ENCODE data around the gene ELAVL4. TPM values are rescaled to one million over a fixed set of nuclear protein-coding genes. Genes with fewer than 3 reads are reported as not detected.

Gene ELAVL4
- total RNA-seq, 1 donor from 2014 or later, result not detected

GRCh38 chr1:50148142-50148923 lies 39.6 kb downstream of the ELAVL4 start:
- Histone ChIP-seq H3K4me1 (ENCODE audit: insufficient read depth, low read length) (no peaks in the 10 kb centered on the region), H4K20me1 (ENCODE audit: insufficient read depth, low read length) (no peaks in the 10 kb centered on the region), H3K4me3 (ENCODE audit: insufficient read depth, low read depth, low read length) (no peak overlapping the region), H3K4me2 (ENCODE audit: low read length) (no peak overlapping the region), H2AFZ (ENCODE audit: low read depth, low read length) (no peak overlapping the region), H3K9me3 (ENCODE audit: insufficient read depth, low read depth, low read length) (no peaks in the 10 kb centered on the region), H3K27me3 (ENCODE audit: insufficient read depth, low read length) (no peaks in the 10 kb centered on the region), H3K27ac (ENCODE audit: low read depth, low read length) (no peak overlapping the region), H3K79me2 (ENCODE audit: insufficient read depth, low read length) (no peaks in the 10 kb centered on the region), H3K9ac (ENCODE audit: low read length) (no peak overlapping the region), H3K36me3 (ENCODE audit: insufficient read depth, low read length) (no peaks in the 10 kb centered on the region)
- no peak overlapping the region for H3K4me3 Mint-ChIP-seq (ENCODE audit: unreplicated experiment)
- FAIRE-seq (no peak), DNase-seq (ENCODE audit: low read depth) (no peak)
- peaks cover 4% of the 10 kb centered on the region for H3K4me1 Mint-ChIP-seq (ENCODE audit: low read depth, unreplicated experiment)
- no peaks in the 10 kb centered on the region for H3K36me3 Mint-ChIP-seq (ENCODE audit: low read depth, unreplicated experiment)
- TF ChIP-seq EZH2 (IDR thresholded peaks at IDR 0.05; ENCODE audit: insufficient read depth, low read length), result no peak
- H3K27me3 Mint-ChIP-seq (ENCODE audit: low read depth, unreplicated experiment), result no peaks in the 10 kb centered on the region
- H3K9me3 Mint-ChIP-seq (ENCODE audit: unreplicated experiment), result no peaks in the 10 kb centered on the region
- H3K27ac Mint-ChIP-seq (ENCODE audit: unreplicated experiment), result no peak overlapping the region

GRCh38 chr1:50152236-50152635 lies 43.5 kb downstream of the ELAVL4 start:
- Histone ChIP-seq H3K79me2 (ENCODE audit: insufficient read depth, low read length) (no peaks in the 10 kb centered on the region), H2AFZ (ENCODE audit: low read depth, low read length) (no peak overlapping the region), H3K4me2 (ENCODE audit: low read length) (no peak overlapping the region), H3K27me3 (ENCODE audit: insufficient read depth, low read length) (no peaks in the 10 kb centered on the region), H3K4me3 (ENCODE audit: insufficient read depth, low read depth, low read length) (no peak overlapping the region), H3K27ac (ENCODE audit: low read depth, low read length) (no peak overlapping the region), H3K9me3 (ENCODE audit: insufficient read depth, low read depth, low read length) (no peaks in the 10 kb centered on the region), H3K36me3 (ENCODE audit: insufficient read depth, low read length) (no peaks in the 10 kb centered on the region), H4K20me1 (ENCODE audit: insufficient read depth, low read length) (no peaks in the 10 kb centered on the region), H3K4me1 (ENCODE audit: insufficient read depth, low read length) (no peaks in the 10 kb centered on the region), H3K9ac (ENCODE audit: low read length) (no peak overlapping the region)
- Mint-ChIP-seq H3K4me3 (ENCODE audit: unreplicated experiment) (no peak overlapping the region), H3K27me3 (ENCODE audit: low read depth, unreplicated experiment) (no peaks in the 10 kb centered on the region), H3K4me1 (ENCODE audit: low read depth, unreplicated experiment) (peaks cover 25% of the 10 kb centered on the region), H3K36me3 (ENCODE audit: low read depth, unreplicated experiment) (no peaks in the 10 kb centered on the region), H3K27ac (ENCODE audit: unreplicated experiment) (no peak overlapping the region), H3K9me3 (ENCODE audit: unreplicated experiment) (no peaks in the 10 kb centered on the region)
- TF ChIP-seq EZH2 (IDR thresholded peaks at IDR 0.05; ENCODE audit: insufficient read depth, low read length), result no peak
- TF ChIP-seq CTCF (IDR thresholded peaks at IDR 0.05; ENCODE audit: insufficient read depth, low read depth, low read length), result no peak
- DNase-seq (ENCODE audit: low read depth), result no peak
- no peak for FAIRE-seq

- peaks cover 35% of the 10 kb centered on the region for H3K4me1 Mint-ChIP-seq (ENCODE audit: low read depth, unreplicated experiment)
- H3K4me1 ChIP-seq (ENCODE audit: insufficient read depth, low read length), result no peaks in the 10 kb centered on the region
- H2AFZ ChIP-seq (ENCODE audit: low read depth, low read length), result no peak overlapping the region
- H3K4me3 ChIP-seq (ENCODE audit: insufficient read depth, low read depth, low read length), result no peak overlapping the region
- no peaks in the 10 kb centered on the region for H3K9me3 Mint-ChIP-seq (ENCODE audit: unreplicated experiment)
- no peaks in the 10 kb centered on the region for H3K36me3 Mint-ChIP-seq (ENCODE audit: low read depth, unreplicated experiment)
- no peak overlapping the region for H3K4me2 ChIP-seq (ENCODE audit: low read length)
- DNase-seq (ENCODE audit: low read depth) (no peak), FAIRE-seq (no peak)
- H3K9me3 ChIP-seq (ENCODE audit: insufficient read depth, low read depth, low read length), result no peaks in the 10 kb centered on the region
- peak overlapping the region; percentile 91 for H3K27ac Mint-ChIP-seq (ENCODE audit: unreplicated experiment)
- H3K27ac ChIP-seq (ENCODE audit: low read depth, low read length), result no peak overlapping the region
- H3K27me3 Mint-ChIP-seq (ENCODE audit: low read depth, unreplicated experiment), result no peaks in the 10 kb centered on the region
- H4K20me1 ChIP-seq (ENCODE audit: insufficient read depth, low read length), result no peaks in the 10 kb centered on the region
- H3K4me3 Mint-ChIP-seq (ENCODE audit: unreplicated experiment), result no peak overlapping the region
- H3K36me3 ChIP-seq (ENCODE audit: insufficient read depth, low read length), result no peaks in the 10 kb centered on the region
- TF ChIP-seq EZH2 (IDR thresholded peaks at IDR 0.05; ENCODE audit: insufficient read depth, low read length) (no peak), CTCF (IDR thresholded peaks at IDR 0.05; ENCODE audit: insufficient read depth, low read depth, low read length) (no peak)
- no peaks in the 10 kb centered on the region for H3K79me2 ChIP-seq (ENCODE audit: insufficient read depth, low read length)
- H3K9ac ChIP-seq (ENCODE audit: low read length), result no peak overlapping the region
- no peaks in the 10 kb centered on the region for H3K27me3 ChIP-seq (ENCODE audit: insufficient read depth, low read length)
Observed at GRCh38 chr1:50155541-50155940, 46.8 kb downstream of the ELAVL4 start.
